Ovary (tissue), 9 donors: ENCODE measurements around the gene DENND6B. TPM values are rescaled to one million over a fixed set of nuclear protein-coding genes. Genes with fewer than 3 reads are reported as not detected.

Source experiments
- DNase-seq, 5 donors: peaks; one replicate each; pipeline ENCODE4 v3.0.0-alpha.2; 2019 to 2020
- H3K27ac ChIP-seq, 2 donors: fragments of 200-600 bp; one replicate each; pipeline versions ENCODE4 v1.5.1 to v1.8.0; 2019 to 2022
- H3K27me3 ChIP-seq: fragments of 200-600 bp; one replicate; pipeline ENCODE4 v1.8.0; 2022
- H3K36me3 ChIP-seq: fragments of 200-600 bp; sonication (generic); one replicate; pipeline ENCODE4 v1.5.1; 2019
- H3K4me1 ChIP-seq: one replicate; pipeline ENCODE4 v1.8.1; 2013; ENCODE audit warnings: mild to moderate bottlenecking, moderate library complexity; ENCODE audit not compliant: insufficient read depth
- H3K4me3 ChIP-seq: fragments of 200-600 bp; sonication (generic); one replicate; pipeline ENCODE4 v1.5.1; 2017
- H3K9me3 ChIP-seq, 2 donors: fragments of 200-600 bp in 1 of 2; sonication (generic) in 1 of 2; one replicate each; pipeline versions ENCODE4 v1.5.1 to v1.8.1; 2013 to 2019; ENCODE audit warnings: mild to moderate bottlenecking in 1 of 2, moderate library complexity in 1 of 2
- CTCF ChIP-seq, 3 donors: fragments of 450-650 bp in 2 of 3; fragments of 200-600 bp in 1 of 3; IDR thresholded peaks; one replicate each; pipeline versions ENCODE4 v1.5.1 to v1.8.0; 2016 to 2022; ENCODE audit warnings: antibody characterized with exemption in 3 of 3, mild to moderate bottlenecking in 1 of 3
- EP300 ChIP-seq: sonication (generic); formaldehyde crosslinking; IDR thresholded peaks from one replicate; pipeline ENCODE4 v1.6.1; 2017; ENCODE audit warnings: antibody characterized with exemption
- POLR2A ChIP-seq: fragments of 450-650 bp; IDR thresholded peaks from one replicate; pipeline ENCODE4 v1.6.1; 2017; ENCODE audit warnings: antibody characterized with exemption, mild to moderate bottlenecking, moderate library complexity
- WGBS, 3 donors: extraction: QIAGEN DNeasy Blood & Tissue Kit in 1 of 3; methylation state at CpG; one replicate each; pipeline versions ENCODE4 v1.1.5 to v1.1.7; 2013 to 2017; 5-methylcytosine and 5-hydroxymethylcytosine counted together
- intact Hi-C, 4 donors: fragments of 100-400 bp; cut with DNase I; formaldehyde crosslinking; loops; one replicate each; pipeline versions ENCODE4 v1.11.0 to v1.15.1; 2022 to 2023
- polyA plus RNA-seq, 2 donors: library from polyadenylated mRNA; stranded (reverse); fragments of 200-250 nt in 1 of 2; fragments of 350-450 nt in 1 of 2; fragmentation: Illumina TruSeq in 1 of 2; extraction: RNeasy Lipid Tissue Mini Kit (QIAGEN cat#74804) in 1 of 2; gene quantifications; one replicate each; pipeline ENCODE4 v1.2.3, GENCODE V29; 2013 to 2014
- total RNA-seq, 7 donors: library from RNA; depleted of rRNA in 2 of 7; stranded (reverse); fragments of >200 nt in 2 of 7; fragmentation: NEBNext Ultra II Directional in 3 of 7; extraction: Animal tissue kit (Norgen Biotek cat#: 25700) in 3 of 7; gene quantifications; one replicate each; pipeline versions ENCODE4 v1.1.0 to v1.2.4, GENCODE V29; 2016 to 2023
- donor health status: DM: no; HTN: no; CAD: no; lungs with moderate emphysema.
- donor health status: DM: no; HTN: no; CAD: no.
- donor health status: Bipolar disorder and iron deficiency.
- donor health status: DM: yes; HTN: yes; CAD: no.
- donor health status: DM: no; HTN: no; CAD: no.
- donor health status: DM: yes; HTN: yes; CAD: no.

Gene DENND6B
- total and polyA plus RNA-seq, 9 donors = 0.38 to 17.3 (median 5.6) TPM

DNA sequence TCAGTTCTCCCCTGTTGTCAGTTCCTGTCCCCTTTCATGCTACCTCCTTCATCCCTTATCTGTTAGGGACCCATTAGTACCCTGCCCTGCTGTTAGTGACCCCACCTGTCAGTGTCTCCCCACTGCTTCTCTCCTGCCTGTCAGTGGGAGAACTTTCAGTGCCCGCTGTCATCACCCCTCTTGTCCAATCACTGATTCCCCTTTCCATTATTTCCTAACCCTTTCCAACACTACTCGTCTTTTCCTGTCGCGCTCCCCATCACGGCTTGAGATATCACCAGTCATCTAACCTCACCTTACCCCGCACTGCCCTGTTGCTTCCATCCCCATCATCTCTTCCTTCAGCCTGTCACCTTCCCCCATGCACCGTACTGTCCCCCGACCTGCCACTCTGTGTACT is 20.3 kb upstream of the DENND6B start:
- no peak overlapping the region for H3K4me3 ChIP-seq

DNA sequence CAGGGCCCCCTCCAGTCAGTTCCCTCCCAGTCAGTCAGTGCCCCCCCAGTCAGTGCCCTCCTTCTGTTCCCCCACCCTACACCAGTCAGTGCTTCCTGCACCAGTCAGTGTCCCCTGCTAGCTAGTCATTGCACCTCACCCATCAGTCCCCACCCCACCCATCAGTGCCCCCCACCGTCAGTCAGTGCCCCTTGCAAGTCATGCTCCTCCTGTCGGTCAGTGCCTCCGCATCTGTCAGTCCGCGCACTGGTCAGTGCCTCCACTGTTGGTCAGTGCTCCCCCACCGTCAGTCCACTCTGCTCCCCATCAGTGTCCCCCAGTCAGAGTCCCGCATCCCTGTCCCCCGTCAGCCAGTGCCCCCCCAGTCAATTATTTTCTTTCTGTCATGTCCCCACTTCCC is 19.7 kb upstream of the DENND6B start:
- Histone ChIP-seq H3K9me3 (no peaks in the 10 kb centered on the region), H3K27ac (no peak overlapping the region), H3K36me3 (no peaks in the 10 kb centered on the region), H3K27me3 (no peaks in the 10 kb centered on the region), H3K4me3 (no peak overlapping the region), H3K4me1 (peaks cover 4% of the 10 kb centered on the region)
- WGBS, 3 donors = 57 to 70% (median 66%) methylated on average over 8 of the region's 8 CpGs
- DNase-seq = no peak
- intact Hi-C loops = no loop called here
- TF ChIP-seq POLR2A (no peak), CTCF (IDR thresholded peaks at IDR 0.05) (no peak), EP300 (no peak)

More for the DNA sequence above, 20.3 kb upstream of the DENND6B start:
- Histone ChIP-seq H3K36me3 (no peaks in the 10 kb centered on the region), H3K27ac (no peak overlapping the region), H3K27me3 (no peaks in the 10 kb centered on the region), H3K4me1 (peaks cover 4% of the 10 kb centered on the region), H3K9me3 (no peaks in the 10 kb centered on the region)
- TF ChIP-seq POLR2A = no peak
- no peak for TF ChIP-seq CTCF (IDR thresholded peaks at IDR 0.05)
- TF ChIP-seq EP300 = no peak
- intact Hi-C loops = no loop called here
- 81 to 84% (median 81%) methylated on average over 8 of the region's 8 CpGs for WGBS, 3 donors
- DNase-seq = no peak

DNA sequence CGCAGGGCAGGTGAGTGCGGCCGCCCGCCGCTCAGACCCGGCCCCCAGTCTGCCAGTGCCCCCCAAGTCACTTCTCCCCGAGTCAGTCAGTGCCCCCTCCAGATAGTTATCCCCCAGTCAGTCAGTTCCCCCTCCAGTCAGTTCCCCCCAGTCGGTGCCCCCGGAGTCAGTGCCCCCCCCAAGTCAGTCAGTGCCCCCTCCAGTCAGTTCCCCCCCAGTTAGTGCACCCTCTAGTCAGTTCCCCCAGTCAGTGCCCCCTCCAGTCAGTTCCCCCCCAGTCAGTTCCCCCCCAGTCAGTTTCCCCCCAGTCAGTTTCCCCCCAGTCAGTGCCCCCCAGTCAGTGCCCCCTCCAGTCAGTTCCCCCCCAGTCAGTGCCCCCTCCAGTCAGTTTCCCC is 16.7 kb upstream of the DENND6B start:
- H3K4me3 ChIP-seq = peak overlapping the region; percentile 93
- H3K27me3 ChIP-seq = no peaks in the 10 kb centered on the region
- no peaks in the 10 kb centered on the region for H3K36me3 ChIP-seq
- no peaks in the 10 kb centered on the region for H3K9me3 ChIP-seq
- peak in 2 of 5 donors; percentile 25 to 33 for DNase-seq
- intact Hi-C loops = loop anchor here in 3 of 4 donors (5.0 kb wide), 3 partner anchors 66 to 101 kb away; partner anchors contain the start of gene HDAC10 (in 2 of the 3)
- H3K4me1 ChIP-seq = peaks cover 4% of the 10 kb centered on the region
- H3K27ac ChIP-seq = peak overlapping the region; percentile 34 to 71
- 0 to 3% (median 0%) methylated on average over 9 of the region's 9 CpGs for WGBS, 3 donors
- no peak for TF ChIP-seq EP300
- no peak for TF ChIP-seq CTCF (IDR thresholded peaks at IDR 0.05)
- TF ChIP-seq POLR2A = no peak

DNA sequence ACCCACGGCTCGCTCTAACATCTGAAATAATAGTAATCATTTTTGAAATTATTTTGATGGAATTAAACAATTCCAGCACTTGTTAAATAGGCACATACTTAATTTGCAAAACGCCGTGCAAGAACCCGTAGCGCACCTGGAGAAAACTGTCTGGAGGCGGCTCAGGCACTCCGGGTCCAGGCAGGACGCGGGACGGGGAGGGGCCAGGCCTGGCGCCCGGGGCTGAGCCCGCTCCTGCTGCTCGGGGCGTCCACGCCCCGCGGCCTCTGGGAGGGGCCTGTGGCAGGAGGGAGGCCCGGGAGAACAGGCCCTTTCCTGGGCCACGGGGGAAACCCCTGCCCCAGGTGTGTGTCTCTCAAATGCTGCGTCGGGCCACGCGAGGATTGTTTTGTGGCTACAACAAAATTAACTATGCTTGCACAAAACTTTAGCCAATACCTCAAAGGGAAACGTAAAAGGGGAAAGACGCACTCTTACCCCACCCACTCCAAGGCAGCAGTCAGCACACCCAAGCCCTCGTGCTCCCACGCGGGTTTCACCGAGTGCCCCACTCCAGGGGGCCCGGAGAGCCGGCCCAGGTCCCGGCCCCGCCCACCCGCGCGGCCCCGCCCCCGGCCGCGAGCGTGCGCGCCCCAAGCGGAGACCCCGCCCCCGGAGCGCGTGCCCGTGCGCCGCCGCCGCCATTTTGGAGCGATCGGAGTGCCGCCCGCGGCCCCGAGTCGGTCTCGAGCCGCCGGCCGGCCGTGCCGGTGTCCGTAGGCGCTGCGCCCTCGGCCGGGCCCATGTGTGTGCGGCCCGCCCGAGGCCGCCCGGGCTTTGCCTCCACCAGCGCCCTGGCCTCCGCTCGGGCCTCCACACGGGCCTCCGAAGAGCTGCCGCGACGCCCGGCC is 16.1 kb upstream of the DENND6B start, which contains the start of gene PPP6R2:
PPP6R2 (plus strand) TSS at position 677 of the 890 bp plus-strand sequence. CDS start 50,582 bp downstream, outside the sequence.
- TF ChIP-seq CTCF (IDR thresholded peaks at IDR 0.05) (no peak), POLR2A (peak; percentile 57), EP300 (no peak)

More for the DNA sequence above, 16.1 kb upstream of the DENND6B start, which contains the start of gene PPP6R2:
- H3K27ac ChIP-seq = peak within 1 kb of the TSS; percentile 34 to 71
- intact Hi-C loops = loop anchor here in 3 of 4 donors (5.0 kb wide), 3 partner anchors 66 to 101 kb away; partner anchors contain the start of gene HDAC10 (in 2 of the 3)
- peak; percentile 77 to 92 (median 87) for DNase-seq
- 0 to 1% (median 1%) methylated on average over 43 to 87 of the region's 87 CpGs for WGBS, 3 donors
- H3K27me3 ChIP-seq = no peaks in the 10 kb centered on the region
- H3K36me3 ChIP-seq = no peaks in the 10 kb centered on the region
- peaks cover 4% of the 10 kb centered on the region for H3K4me1 ChIP-seq
- H3K4me3 ChIP-seq = peak within 1 kb of the TSS; percentile 93
- no peaks in the 10 kb centered on the region for H3K9me3 ChIP-seq
